A549 treated with ZK216348 at 1 μM for 4 hours (cell line): ENCODE measurements around the gene DSC1. TPM values are rescaled to one million over a fixed set of nuclear protein-coding genes. Genes with fewer than 3 reads are reported as not detected.

ENCODE experiments used
- total RNA-seq: library from RNA; stranded (reverse); fragments of 200-300 nt; extraction: Qiagen RNA extraction; gene quantifications from 5 replicates; pipeline ENCODE4 v1.2.3, GENCODE V29; 2022; ENCODE audit warnings: low read depth

DSC1 gene
- total RNA-seq: not detected in 5 replicates

DNA sequence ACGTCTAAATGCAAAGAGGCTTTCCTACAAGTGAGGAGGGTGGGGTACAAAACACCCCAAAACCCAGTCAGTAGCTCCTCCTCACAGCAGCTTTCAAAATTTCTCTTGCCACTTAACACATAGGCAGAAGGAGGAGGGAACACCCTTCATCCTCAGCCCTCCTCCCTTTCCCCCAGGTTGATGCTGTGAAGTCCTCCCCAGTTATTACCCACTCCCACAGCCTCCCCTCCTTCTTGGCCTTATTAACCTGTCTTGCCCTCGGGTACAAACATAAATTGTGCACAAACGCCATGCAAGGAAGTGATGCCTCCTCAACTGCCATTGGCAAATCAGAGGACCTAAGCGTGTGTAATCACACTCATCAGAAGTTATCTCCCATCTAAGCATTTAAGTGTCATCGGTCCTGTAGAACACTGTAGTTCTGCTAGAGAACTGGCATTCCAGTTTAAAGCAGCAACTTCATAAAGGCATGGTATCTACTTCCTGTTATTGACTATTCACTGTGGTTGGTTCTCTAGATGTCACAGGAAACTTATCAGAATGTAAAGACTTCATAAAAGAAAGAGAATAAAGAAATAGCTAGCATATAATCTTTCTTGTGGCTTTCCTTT, at the start of gene DSC1:
Gene DSC1 (minus strand): TSS at position 32 of the 611 bp plus-strand sequence. CDS start 262 bp downstream, outside the sequence.

GRCh38 chr18:31102025-31102684, 60.5 kb downstream of the DSC1 start, which contains the start of gene DSC2:
TSS of gene DSC2 (minus strand) at chr18:31102421. CDS start at chr18:31101971, 450 bp downstream.

Other genes with a start within 250 kb of the DSC1 start
- 1.1 to 3.1 TPM (median 1.5 TPM) in 5 replicates for gene DSC3, start 120.1 kb downstream of the DSC1 start, total RNA-seq
- gene DSC2, start 60.4 kb downstream of the DSC1 start, total RNA-seq: 0.66 to 1.9 TPM (median 1.1 TPM) in 5 replicates
- gene DSG1, start 155.3 kb upstream of the DSC1 start, total RNA-seq: not detected in 5 replicates
- not detected in 5 replicates for gene DSG4, start 213.9 kb upstream of the DSC1 start, total RNA-seq